ENCODE data around the gene ZNF780B.

The ZNF780B gene

DNA sequence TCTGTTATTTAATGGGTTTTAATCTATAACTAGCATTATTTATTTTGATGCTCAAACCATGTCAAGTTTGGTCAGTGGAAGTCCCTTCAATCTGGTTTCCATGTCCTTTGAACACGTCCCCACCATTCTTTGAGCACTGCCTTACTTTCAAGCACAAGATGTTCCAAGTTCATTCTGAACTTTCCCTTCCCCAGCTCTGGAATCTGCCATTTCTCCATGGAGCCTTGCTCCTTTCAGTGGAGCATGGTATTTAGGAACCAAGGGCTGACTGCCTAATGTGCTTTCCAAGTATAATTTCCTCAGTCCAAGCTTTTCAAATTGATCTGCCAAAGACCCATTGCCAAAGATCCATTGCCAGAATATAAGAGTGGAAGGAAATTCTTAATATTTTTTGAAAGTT, 60.2 kb downstream of the ZNF780B start:
- H3K27ac ChIP-seq (ENCODE audit: low read length) = no peak overlapping the region
- peaks cover 16% of the 10 kb centered on the region for H3K79me2 ChIP-seq (ENCODE audit: low read length)
- no peaks in the 10 kb centered on the region for H3K27me3 ChIP-seq (replicated peaks; ENCODE audit: insufficient read depth, low read length)
- TF ChIP-seq EZH2phosphoT487 (IDR thresholded peaks at IDR 0.05; ENCODE audit: low read length) (no peak), EZH2 (optimal IDR thresholded peaks at IDR 0.05; ENCODE audit: low read depth, low read length) (no peak)
- TF ChIP-seq, protein P1, sequence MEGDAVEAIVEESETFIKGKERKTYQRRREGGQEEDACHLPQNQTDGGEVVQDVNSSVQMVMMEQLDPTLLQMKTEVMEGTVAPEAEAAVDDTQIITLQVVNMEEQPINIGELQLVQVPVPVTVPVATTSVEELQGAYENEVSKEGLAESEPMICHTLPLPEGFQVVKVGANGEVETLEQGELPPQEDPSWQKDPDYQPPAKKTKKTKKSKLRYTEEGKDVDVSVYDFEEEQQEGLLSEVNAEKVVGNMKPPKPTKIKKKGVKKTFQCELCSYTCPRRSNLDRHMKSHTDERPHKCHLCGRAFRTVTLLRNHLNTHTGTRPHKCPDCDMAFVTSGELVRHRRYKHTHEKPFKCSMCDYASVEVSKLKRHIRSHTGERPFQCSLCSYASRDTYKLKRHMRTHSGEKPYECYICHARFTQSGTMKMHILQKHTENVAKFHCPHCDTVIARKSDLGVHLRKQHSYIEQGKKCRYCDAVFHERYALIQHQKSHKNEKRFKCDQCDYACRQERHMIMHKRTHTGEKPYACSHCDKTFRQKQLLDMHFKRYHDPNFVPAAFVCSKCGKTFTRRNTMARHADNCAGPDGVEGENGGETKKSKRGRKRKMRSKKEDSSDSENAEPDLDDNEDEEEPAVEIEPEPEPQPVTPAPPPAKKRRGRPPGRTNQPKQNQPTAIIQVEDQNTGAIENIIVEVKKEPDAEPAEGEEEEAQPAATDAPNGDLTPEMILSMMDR (IDR thresholded peaks at IDR 0.05; ENCODE audit: low read length) = no peak
- H3K36me3 ChIP-seq (replicated peaks; ENCODE audit: insufficient read depth, low read length) = no peaks in the 10 kb centered on the region
- no peak overlapping the region for H2AFZ ChIP-seq (ENCODE audit: low read length)
- H3K4me1 ChIP-seq (ENCODE audit: low read length) = 0 out of 2 replicates have a peak, but pooled peaks cover 3% of the 10 kb centered on the region
- H3K9me3 ChIP-seq (replicated peaks; ENCODE audit: insufficient read depth, low read length) = no peaks in the 10 kb centered on the region
- H4K20me1 ChIP-seq (ENCODE audit: insufficient read depth, low read length) = no peaks in the 10 kb centered on the region
- no peak overlapping the region for H3K9ac ChIP-seq (ENCODE audit: low read length)
- peaks cover 2% of the 10 kb centered on the region; the same call in 1 of the 2 replicates for H3F3A ChIP-seq (ENCODE audit: insufficient read depth, low read length)
- H3K4me2 ChIP-seq (ENCODE audit: low read depth, low read length) = peak overlapping the region; percentile 67
- H3K9me2 ChIP-seq (replicated peaks; ENCODE audit: insufficient read depth, low read length) = no peaks in the 10 kb centered on the region
- peak overlapping the region; percentile 89; the same call in 1 of the 2 replicates for H3K4me3 ChIP-seq (ENCODE audit: low read length)
- no peak for DNase-seq

DNA sequence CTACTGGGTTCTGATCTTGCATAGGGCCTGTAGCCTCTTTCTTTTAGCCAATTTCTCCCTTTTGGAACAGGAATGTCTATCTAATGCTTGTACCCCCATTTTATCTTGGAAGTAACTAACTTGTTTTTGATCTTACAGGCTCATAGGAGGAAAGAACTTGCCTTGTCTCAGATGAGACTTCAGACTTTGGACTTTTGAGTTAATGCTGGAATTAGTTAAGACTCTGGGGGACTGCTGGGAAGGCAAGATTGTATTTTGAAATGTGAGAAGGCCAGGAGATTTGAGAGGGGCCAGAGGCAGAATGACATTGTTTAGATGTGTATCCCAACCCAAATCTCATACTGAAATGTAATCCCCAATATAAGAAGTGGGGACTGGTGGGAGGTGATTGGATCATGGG, 61.7 kb downstream of the ZNF780B start:
- peaks cover 19% of the 10 kb centered on the region for H3K79me2 ChIP-seq (ENCODE audit: low read length)
- H3K9ac ChIP-seq (ENCODE audit: low read length) = no peak overlapping the region
- DNase-seq = no peak
- H4K20me1 ChIP-seq (ENCODE audit: insufficient read depth, low read length) = no peaks in the 10 kb centered on the region
- H3K4me1 ChIP-seq (ENCODE audit: low read length) = 0 out of 2 replicates have a peak, but pooled peaks cover 3% of the 10 kb centered on the region
- H2AFZ ChIP-seq (ENCODE audit: low read length) = no peak overlapping the region
- no peak overlapping the region for H3K4me2 ChIP-seq (ENCODE audit: low read depth, low read length)
- no peak overlapping the region for H3K27ac ChIP-seq (ENCODE audit: low read length)
- H3K9me2 ChIP-seq (replicated peaks; ENCODE audit: insufficient read depth, low read length) = no peaks in the 10 kb centered on the region
- no peaks in the 10 kb centered on the region for H3K9me3 ChIP-seq (replicated peaks; ENCODE audit: insufficient read depth, low read length)
- no peak overlapping the region for H3K4me3 ChIP-seq (ENCODE audit: low read length)
- no peaks in the 10 kb centered on the region for H3K27me3 ChIP-seq (replicated peaks; ENCODE audit: insufficient read depth, low read length)
- peaks cover 2% of the 10 kb centered on the region; the same call in 1 of the 2 replicates for H3F3A ChIP-seq (ENCODE audit: insufficient read depth, low read length)
- H3K36me3 ChIP-seq (replicated peaks; ENCODE audit: insufficient read depth, low read length) = no peaks in the 10 kb centered on the region
- no peak for TF ChIP-seq EZH2 (optimal IDR thresholded peaks at IDR 0.05; ENCODE audit: low read depth, low read length)
- TF ChIP-seq, protein P1 (IDR thresholded peaks at IDR 0.05; ENCODE audit: low read length) = no peak
- TF ChIP-seq EZH2phosphoT487 (IDR thresholded peaks at IDR 0.05; ENCODE audit: low read length) = no peak

DNA sequence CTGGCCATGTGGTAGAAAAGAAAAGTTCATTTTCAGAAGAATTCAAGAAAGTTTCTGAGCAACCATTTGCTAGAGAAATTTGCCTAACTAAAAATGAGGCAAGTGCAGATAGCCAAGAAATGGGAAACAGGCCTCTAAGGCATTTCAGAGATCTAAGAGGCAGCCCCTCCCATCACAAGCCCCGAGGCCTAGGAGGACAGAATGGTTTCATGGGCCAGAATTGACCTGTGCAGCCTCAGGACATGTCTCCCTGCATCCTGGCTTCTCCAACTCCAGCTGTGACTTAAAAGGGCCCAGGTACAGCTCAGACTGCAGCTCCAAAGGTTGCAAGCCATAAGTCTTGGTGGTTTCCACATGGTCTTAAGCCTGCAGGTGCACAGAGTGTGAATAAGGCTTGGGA, 62.4 kb downstream of the ZNF780B start:
- Histone ChIP-seq H2AFZ (ENCODE audit: low read length) (no peak overlapping the region), H3F3A (ENCODE audit: insufficient read depth, low read length) (peaks cover 2% of the 10 kb centered on the region; the same call in 1 of the 2 replicates), H3K4me2 (ENCODE audit: low read depth, low read length) (no peak overlapping the region), H3K4me1 (ENCODE audit: low read length) (0 out of 2 replicates have a peak, but pooled peaks cover 3% of the 10 kb centered on the region), H3K27me3 (replicated peaks; ENCODE audit: insufficient read depth, low read length) (no peaks in the 10 kb centered on the region), H4K20me1 (ENCODE audit: insufficient read depth, low read length) (no peaks in the 10 kb centered on the region), H3K27ac (ENCODE audit: low read length) (no peak overlapping the region), H3K79me2 (ENCODE audit: low read length) (peaks cover 19% of the 10 kb centered on the region), H3K36me3 (replicated peaks; ENCODE audit: insufficient read depth, low read length) (no peaks in the 10 kb centered on the region), H3K9ac (ENCODE audit: low read length) (no peak overlapping the region), H3K9me3 (replicated peaks; ENCODE audit: insufficient read depth, low read length) (no peaks in the 10 kb centered on the region), H3K4me3 (ENCODE audit: low read length) (no peak overlapping the region), H3K9me2 (replicated peaks; ENCODE audit: insufficient read depth, low read length) (no peaks in the 10 kb centered on the region)
- no peak for TF ChIP-seq EZH2phosphoT487 (IDR thresholded peaks at IDR 0.05; ENCODE audit: low read length)
- no peak for TF ChIP-seq EZH2 (optimal IDR thresholded peaks at IDR 0.05; ENCODE audit: low read depth, low read length)
- TF ChIP-seq, protein P1 (IDR thresholded peaks at IDR 0.05; ENCODE audit: low read length) = no peak
- no peak for DNase-seq
